Mucosa of rectum (tissue), 2 donors: ENCODE data around the gene USP6.
"Not testable (repeated sequence)": the region's sequence is repeated elsewhere in the genome, so short reads cannot be mapped to it uniquely, and the experiment has no call there.

Source experiments
- H3K27ac ChIP-seq, 2 donors: one replicate each; pipeline ENCODE4 v1.7.0; 2013; ENCODE audit warnings: inconsistent platforms in 2 of 2, low read depth in 2 of 2, low read length in 2 of 2
- H3K27me3 ChIP-seq, 2 donors: one replicate each; pipeline ENCODE4 v1.7.0; 2013; ENCODE audit warnings: low read length in 2 of 2; ENCODE audit not compliant: control insufficient read depth in 2 of 2, insufficient read depth in 2 of 2
- H3K36me3 ChIP-seq, 2 donors: one replicate each; pipeline ENCODE4 v1.7.0; 2013; ENCODE audit warnings: low read length in 2 of 2; ENCODE audit not compliant: control insufficient read depth in 2 of 2, insufficient read depth in 2 of 2
- H3K4me1 ChIP-seq, 2 donors: one replicate each; pipeline ENCODE4 v1.7.0; 2013; ENCODE audit warnings: low read length in 2 of 2, mild to moderate bottlenecking in 1 of 2; ENCODE audit not compliant: control insufficient read depth in 2 of 2, insufficient read depth in 2 of 2
- H3K4me3 ChIP-seq, 2 donors: one replicate each; pipeline ENCODE4 v1.7.0; 2013; ENCODE audit warnings: low read length in 2 of 2
- H3K9ac ChIP-seq, 2 donors: one replicate each; pipeline ENCODE4 v1.7.0; 2013; ENCODE audit warnings: low read length in 2 of 2, low read depth in 1 of 2, mild to moderate bottlenecking in 1 of 2
- H3K9me3 ChIP-seq, 2 donors: one replicate each; pipeline ENCODE4 v1.7.0; 2013; ENCODE audit warnings: low read length in 2 of 2; ENCODE audit not compliant: control insufficient read depth in 2 of 2
- donor health status: healthy.
- donor health status: Normal muscosa, but diverticular disease.

USP6 gene

DNA sequence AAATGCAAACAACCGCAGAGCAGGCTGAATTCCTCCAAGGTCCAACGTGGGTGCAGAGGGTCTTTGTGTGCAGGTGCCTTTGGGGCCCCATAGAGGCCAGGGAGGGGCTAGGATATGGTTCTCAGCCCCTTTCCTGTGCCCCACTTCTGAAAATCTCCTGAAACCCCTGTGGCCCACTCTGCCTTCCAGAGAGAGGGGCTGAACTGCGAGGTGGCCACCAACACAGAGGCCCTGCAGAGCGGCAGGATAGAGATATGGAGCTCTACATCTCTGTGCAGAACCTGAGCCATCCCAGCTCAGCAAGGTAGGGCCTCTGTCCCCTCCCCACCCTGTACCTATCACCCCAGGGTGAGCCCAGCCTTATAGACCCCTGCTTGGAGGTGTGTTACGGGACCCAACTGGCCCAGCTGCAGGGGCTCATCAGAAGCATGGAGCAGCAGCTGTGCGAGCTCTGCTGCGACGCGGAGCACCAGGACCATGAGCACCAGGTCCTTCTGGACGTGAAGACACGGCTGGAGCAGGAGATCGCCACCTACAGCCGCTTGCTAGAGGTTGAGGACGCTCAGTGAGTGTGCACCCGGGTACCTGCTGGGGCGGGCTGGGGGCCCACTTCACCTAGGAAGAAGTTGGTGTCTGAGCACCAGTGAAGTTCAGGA, 5.5 kb downstream of the USP6 start:
- H3K4me3 ChIP-seq = no peak overlapping the region
- peaks cover 5 to 12% of the 10 kb centered on the region in 2 donors for H3K27me3 ChIP-seq
- H3K36me3 ChIP-seq = no peaks in the 10 kb centered on the region
- H3K27ac ChIP-seq = no peak overlapping the region
- H3K9ac ChIP-seq = no peak overlapping the region
- no peaks in the 10 kb centered on the region for H3K9me3 ChIP-seq
- no peaks in the 10 kb centered on the region for H3K4me1 ChIP-seq

GRCh38 chr17:5122056-5122455, 6.2 kb downstream of the USP6 start:
- not testable (repeated sequence) for H3K36me3 ChIP-seq, H3K4me1 ChIP-seq, H3K27me3 ChIP-seq, H3K9ac ChIP-seq, H3K27ac ChIP-seq, H3K9me3 ChIP-seq
- peak overlapping the region in 1 of 2 donors; percentile 66 for H3K4me3 ChIP-seq

DNA sequence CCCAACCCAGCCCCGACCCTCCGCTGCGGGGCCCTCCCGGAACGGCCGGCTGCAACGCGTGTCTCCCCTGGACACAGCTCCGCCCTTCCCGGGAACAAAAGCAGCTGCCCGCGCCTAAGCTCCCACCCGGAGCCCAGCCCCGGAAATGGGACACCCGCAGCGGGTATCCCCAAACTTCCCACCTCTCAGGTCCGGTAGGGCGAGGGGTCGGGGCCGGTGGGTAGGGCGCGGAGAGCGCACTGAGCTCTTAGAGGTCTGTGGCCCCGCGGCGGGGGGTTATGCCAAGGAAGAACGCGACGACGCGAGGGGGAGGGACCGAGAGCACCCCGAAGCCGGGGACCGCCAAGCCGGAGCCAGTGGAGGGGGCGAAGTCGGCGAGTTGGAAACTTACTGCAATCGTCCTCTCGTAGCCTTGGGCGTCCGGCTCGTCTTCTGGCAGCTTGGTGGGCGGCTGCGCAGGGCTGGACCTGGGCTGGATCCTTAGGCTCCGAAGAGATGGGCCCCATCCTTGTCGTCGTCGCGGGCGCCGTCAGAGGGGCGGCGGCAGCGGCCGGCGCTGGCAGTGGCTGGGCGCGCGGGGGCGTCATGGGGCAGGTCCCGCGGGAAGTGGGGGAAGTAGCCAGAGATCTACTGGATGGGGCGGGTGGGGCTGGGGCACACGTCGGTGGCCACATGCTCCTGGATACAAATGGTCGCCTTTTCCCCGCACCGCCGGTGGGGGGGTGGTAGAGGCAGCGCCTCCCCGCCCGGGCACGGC, 6.9 kb downstream of the USP6 start:
- H3K27me3 ChIP-seq = peaks cover 0 to 8% of the 10 kb centered on the region in 2 donors

GRCh38 chr17:5123343-5124124, 7.7 kb downstream of the USP6 start:
- no peak overlapping the region for H3K4me3 ChIP-seq
- no peaks in the 10 kb centered on the region for H3K36me3 ChIP-seq
- H3K27ac ChIP-seq = no peak overlapping the region
- no peaks in the 10 kb centered on the region for H3K9me3 ChIP-seq
- H3K27me3 ChIP-seq = peaks cover 0 to 8% of the 10 kb centered on the region in 2 donors
- no peak overlapping the region for H3K9ac ChIP-seq
- H3K4me1 ChIP-seq = no peaks in the 10 kb centered on the region

More for the DNA sequence above, 6.9 kb downstream of the USP6 start:
- peak overlapping the region in 1 of 2 donors; percentile 48 for H3K9ac ChIP-seq
- no peaks in the 10 kb centered on the region for H3K36me3 ChIP-seq
- peak overlapping the region; percentile 54 to 66 for H3K4me3 ChIP-seq
- no peak overlapping the region for H3K27ac ChIP-seq
- H3K4me1 ChIP-seq = no peaks in the 10 kb centered on the region
- H3K9me3 ChIP-seq = no peaks in the 10 kb centered on the region

DNA sequence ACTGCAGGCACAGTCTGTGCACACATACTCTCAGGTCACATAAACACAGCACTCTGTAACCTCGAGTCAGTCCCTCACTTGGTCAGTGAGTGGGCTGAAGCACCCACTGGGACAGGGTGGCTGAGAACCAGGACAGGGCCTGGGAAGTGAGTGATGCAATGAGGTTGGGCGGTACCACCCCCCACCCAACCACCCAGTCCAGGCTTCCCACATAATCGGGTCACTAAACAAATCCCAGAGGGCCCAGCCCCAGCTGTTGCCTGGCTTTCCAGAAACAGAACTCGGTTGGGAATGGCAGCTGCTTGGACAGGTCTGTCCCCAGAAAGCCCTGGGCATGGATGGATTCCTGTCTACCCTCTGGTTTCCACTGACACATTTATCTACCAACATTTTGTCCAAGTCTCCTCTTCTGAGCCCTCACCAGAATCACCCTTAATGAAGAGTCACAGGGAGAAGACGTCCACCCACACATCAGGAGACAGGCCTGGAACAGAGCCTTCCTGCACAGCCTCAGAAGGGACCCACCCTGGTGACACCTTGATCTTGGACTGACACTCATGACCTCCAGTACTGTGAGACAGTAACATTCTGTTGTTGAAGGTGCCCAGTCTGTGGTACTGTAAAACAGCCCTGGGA, 8.4 kb downstream of the USP6 start:
- not testable (repeated sequence) for H3K9ac ChIP-seq, H3K36me3 ChIP-seq, H3K9me3 ChIP-seq, H3K27ac ChIP-seq, H3K4me3 ChIP-seq, H3K27me3 ChIP-seq, H3K4me1 ChIP-seq

GRCh38 chr17:5124896-5125295, 9.1 kb downstream of the USP6 start:
- H3K4me3 ChIP-seq, H3K9ac ChIP-seq, H3K27ac ChIP-seq, H3K36me3 ChIP-seq, H3K27me3 ChIP-seq, H3K4me1 ChIP-seq, H3K9me3 ChIP-seq: not testable (repeated sequence)

GRCh38 chr17:5126719-5127488, 11.1 kb downstream of the USP6 start:
- H3K4me1 ChIP-seq = no peaks in the 10 kb centered on the region

GRCh38 chr17:5127910-5128309, 12.1 kb downstream of the USP6 start:
- Histone ChIP-seq H3K4me3 (no peak overlapping the region), H3K27ac (no peak overlapping the region), H3K9me3 (no peaks in the 10 kb centered on the region), H3K27me3 (peaks cover 0 to 6% of the 10 kb centered on the region in 2 donors), H3K9ac (no peak overlapping the region), H3K4me1 (no peaks in the 10 kb centered on the region), H3K36me3 (no peaks in the 10 kb centered on the region)

More at GRCh38 chr17:5126719-5127488, 11.1 kb downstream of the USP6 start:
- Histone ChIP-seq H3K27me3 (peaks cover 0 to 8% of the 10 kb centered on the region in 2 donors), H3K36me3 (no peaks in the 10 kb centered on the region), H3K9ac (no peak overlapping the region), H3K9me3 (no peaks in the 10 kb centered on the region), H3K27ac (no peak overlapping the region), H3K4me3 (no peak overlapping the region)

DNA sequence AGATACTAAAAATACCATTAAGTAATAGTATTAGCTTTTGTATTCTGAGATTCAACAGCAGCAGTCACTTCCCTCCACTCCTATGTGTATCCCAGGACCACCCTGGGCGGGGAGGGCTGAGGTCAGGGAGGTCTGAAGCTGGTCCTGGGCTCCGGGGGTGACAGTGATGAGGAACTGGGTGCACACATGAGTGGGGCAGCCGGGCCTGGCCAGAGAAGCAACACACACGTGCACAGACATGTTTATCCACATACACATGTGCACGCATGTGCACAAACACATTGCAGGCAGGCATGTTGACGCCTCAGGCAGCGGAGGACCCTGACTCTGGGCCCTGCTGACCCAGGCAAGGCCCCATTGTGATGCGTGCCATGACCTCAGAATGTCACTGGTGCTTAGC, 12.6 kb downstream of the USP6 start:
- H3K9ac ChIP-seq, H3K27me3 ChIP-seq, H3K4me1 ChIP-seq, H3K36me3 ChIP-seq, H3K4me3 ChIP-seq, H3K9me3 ChIP-seq, H3K27ac ChIP-seq: not testable (repeated sequence)
